ENCODE measurements around the gene HEYL.

DNA sequence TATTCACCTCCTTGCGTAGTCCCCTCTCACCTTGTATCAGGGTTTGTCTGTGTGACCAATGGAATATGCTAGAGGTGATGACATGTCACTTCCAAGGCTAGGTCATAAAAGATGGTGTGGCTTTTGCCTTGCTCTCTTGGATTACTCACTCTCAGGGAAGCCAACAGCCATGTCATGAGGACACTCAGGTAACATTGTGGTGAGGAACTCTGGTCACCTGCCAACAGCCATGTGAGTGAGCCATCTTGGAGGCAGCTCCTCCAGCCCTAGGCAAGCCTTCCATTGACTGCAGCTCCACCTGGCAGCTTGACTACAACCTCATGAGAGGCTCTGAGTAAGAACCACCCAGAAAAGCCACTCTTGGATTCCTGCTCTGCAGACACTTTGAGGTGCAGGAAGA, 11.0 kb upstream of the HEYL start:
- TF ChIP-seq, protein P1, sequence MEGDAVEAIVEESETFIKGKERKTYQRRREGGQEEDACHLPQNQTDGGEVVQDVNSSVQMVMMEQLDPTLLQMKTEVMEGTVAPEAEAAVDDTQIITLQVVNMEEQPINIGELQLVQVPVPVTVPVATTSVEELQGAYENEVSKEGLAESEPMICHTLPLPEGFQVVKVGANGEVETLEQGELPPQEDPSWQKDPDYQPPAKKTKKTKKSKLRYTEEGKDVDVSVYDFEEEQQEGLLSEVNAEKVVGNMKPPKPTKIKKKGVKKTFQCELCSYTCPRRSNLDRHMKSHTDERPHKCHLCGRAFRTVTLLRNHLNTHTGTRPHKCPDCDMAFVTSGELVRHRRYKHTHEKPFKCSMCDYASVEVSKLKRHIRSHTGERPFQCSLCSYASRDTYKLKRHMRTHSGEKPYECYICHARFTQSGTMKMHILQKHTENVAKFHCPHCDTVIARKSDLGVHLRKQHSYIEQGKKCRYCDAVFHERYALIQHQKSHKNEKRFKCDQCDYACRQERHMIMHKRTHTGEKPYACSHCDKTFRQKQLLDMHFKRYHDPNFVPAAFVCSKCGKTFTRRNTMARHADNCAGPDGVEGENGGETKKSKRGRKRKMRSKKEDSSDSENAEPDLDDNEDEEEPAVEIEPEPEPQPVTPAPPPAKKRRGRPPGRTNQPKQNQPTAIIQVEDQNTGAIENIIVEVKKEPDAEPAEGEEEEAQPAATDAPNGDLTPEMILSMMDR (IDR thresholded peaks at IDR 0.05; ENCODE audit: low read depth, low read length), result no peak
- TF ChIP-seq EZH2phosphoT487 (IDR thresholded peaks at IDR 0.05; ENCODE audit: low read depth), result no peak
